NCI-H2107 treated with DMSO at 0.1 percent for 48 hours (cell line): Measurements from ENCODE around the gene TSPAN31.

Experiments used
- DNase-seq: peaks from one replicate; lab custom pipeline; 2025; ENCODE audit not compliant: unreplicated experiment; lab: John Stamatoyannopoulos, UW

TSPAN31 gene

DNA sequence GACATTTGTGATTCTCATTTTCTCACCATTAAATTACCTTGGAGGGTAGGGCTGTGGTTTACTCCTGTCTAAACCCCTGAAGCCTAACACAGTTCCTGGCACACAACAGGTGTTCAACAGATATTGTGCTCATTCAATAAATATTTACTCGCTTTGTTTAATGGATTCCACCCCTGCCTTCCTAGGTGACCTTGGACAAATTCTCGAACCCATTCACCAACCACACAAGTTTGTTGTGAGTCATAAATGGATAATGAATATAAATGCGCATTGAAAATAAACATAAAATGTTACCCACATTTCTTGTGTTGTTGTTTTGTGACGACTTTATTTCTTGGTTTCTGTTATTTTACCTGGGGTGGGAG is 37.4 kb downstream of the TSPAN31 start:
- no peak for DNase-seq

DNA sequence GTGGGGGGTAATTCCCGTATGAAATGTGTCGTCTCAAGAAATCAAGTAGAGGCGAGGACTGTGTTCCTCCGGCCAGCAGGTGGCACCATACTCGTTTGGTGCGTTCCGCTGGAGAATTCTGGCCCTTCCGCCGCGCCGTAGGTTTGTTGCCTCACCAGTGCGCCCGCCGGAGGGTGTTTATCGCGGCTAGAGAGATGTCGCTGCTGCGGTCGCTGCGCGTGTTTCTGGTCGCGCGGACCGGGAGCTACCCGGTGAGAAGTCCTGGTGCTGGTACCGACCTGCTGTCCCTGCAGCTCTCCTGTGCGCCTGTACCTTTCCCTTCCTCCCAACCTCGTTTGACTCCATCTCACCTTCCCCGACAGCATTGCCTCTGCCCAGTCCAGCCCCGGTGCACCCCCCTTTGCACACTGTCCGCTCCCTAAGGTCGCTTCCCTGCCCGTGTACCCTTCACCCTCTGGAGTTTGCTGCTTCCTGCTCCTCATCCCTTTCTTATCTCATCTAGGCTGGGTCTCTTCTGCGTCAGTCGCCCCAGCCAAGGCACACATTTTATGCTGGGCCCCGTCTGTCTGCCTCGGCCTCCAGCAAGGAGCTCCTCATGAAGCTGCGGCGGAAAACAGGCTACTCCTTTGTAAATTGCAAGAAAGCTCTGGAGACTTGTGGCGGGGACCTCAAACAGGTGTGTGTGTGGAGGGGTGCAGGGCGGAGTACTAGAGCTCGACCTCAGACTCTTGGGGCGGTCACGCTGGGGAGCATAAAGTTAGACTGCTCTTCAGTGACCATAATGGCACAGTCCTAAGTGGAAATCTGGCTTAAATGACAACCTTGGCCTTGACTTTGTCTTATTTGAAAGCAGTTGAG is 38.0 kb downstream of the TSPAN31 start, which contains the start of gene TSFM:
Gene TSFM, plus strand, starts transcription at position 180 of the 858 bp plus-strand sequence. Its CDS starts 15 bp downstream, at position 195.
- peak; percentile 80 for DNase-seq

DNA sequence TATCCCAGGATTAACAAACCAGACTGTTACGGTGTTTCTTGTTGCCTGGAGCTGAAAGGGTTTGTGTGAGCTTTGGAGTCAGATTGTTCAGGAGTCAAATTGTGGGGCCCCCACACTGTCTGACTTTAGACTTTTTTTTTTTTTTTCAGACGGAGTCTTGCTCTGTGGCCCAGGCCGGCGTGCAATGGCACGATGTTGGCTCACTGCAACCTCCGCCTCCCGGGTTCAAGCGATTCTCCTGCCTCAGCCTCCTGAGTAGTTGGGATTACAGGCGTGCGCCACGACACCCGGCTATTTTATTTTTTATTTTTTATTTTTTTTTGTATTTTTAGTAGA is 38.6 kb downstream of the TSPAN31 start:
- DNase-seq: no peak

DNA sequence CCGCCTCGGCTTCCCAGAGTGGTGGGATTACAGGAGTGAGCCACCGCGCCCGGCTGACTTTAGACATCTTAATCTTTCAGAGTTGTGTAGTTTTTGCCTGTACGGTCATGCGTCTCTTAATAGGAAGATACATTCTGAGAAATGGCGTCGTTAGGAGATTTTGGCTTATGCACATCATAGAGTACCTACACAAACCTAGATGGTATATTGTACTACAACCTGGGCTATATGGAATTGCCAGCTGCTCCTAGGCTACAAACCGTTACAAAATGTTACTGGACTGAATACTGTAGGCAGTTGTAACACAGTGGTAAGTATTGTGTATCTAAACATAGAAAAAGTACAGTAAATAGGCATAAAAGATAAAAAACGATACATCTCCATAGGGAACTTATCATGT is 39.0 kb downstream of the TSPAN31 start:
- DNase-seq: no peak

DNA sequence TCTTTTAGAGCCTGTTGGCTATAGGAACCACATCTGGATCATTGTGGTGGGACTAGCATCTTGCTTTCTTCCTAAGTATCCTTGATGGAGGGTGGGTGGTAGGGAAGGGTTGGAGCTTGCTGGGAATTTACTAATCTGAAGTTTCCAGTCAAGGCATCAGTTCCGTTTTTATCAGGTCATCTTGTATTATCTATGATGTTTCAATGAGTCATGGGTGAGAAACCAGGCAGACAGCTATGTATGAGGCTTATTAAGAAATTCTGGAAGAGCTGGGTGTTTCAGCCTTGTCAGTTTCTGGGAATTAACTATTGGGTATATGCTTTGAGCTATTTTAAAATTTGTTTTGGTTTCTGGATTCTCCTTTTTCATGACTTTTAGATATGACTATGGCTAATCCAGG is 49.1 kb downstream of the TSPAN31 start:
- no peak for DNase-seq

GRCh38 chr12:57795354-57795753 is 50.5 kb downstream of the TSPAN31 start:
- no peak for DNase-seq

- DNase-seq: no peak
Observed at GRCh38 chr12:57796996-57797395, 52.2 kb downstream of the TSPAN31 start.

DNA sequence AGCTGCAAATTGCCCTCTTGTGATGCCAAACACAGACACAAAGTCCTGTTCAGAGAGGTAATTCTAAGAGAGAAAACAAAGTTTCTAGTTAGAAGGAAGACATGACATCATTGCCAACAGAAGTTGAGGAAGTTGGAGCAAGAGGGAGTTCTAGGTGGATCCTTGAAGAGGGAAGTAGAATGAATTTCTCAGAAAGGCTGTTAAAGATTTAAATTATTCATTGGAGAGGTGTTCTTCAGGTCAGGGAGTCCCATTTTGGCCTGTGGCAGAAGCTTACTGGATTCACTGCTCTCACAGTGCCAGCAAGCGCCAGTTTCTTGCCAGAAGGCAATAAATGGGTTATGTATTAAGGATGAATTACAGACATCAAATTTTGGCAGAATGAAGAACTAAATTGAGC is 53.1 kb downstream of the TSPAN31 start:
- no peak for DNase-seq
